A549 (cell line): ENCODE results near the gene PDE7B. TPM values are rescaled to one million over a fixed set of nuclear protein-coding genes. Genes with fewer than 3 reads are reported as not detected.

ENCODE experiments used
- ATAC-seq, 2 experiments: fragments of 200-7000 bp in 1 of 2; fragments of >200 bp in 1 of 2; cut with Nextera tagmentation in 1 of 2; cut with Tn5 transposase in 1 of 2; 3 replicates each; pipeline versions ENCODE4 v1.8.0 to v1.9.1; 2018 to 2020; ENCODE audit warnings: mild to moderate bottlenecking in 1 of 2, moderate library complexity in 1 of 2
- CTCF ChIA-PET: fragments of 300-600 bp; sonication (Branson Sonifier 250); formaldehyde crosslinking; extraction: SDS; loops from one replicate; lab custom pipeline; 2021; ENCODE audit warnings: antibody characterized with exemption, inconsistent platforms; lab: Yijun Ruan, JAX
- POLR2A ChIA-PET: fragments of 350-600 bp; formaldehyde crosslinking; extraction: SDS; loops from one replicate; lab custom pipeline; 2021; ENCODE audit warnings: antibody characterized with exemption, inconsistent platforms; lab: Yijun Ruan, JAX
- DNase-seq, 2 experiments: peaks; one replicate each; pipeline versions ENCODE4 v3.0.0 to v3.0.0-alpha.2; 2011 to 2016; ENCODE audit warnings: low read depth in 1 of 2, low spot score in 1 of 2
- FAIRE-seq: peaks from 2 replicates; lab custom pipeline; 2011; peaks lifted over from hg19 to GRCh38; lab: Jason Lieb, UNC
- H3K27ac ChIP-seq, 2 experiments: fragments of >200 bp; sonication (Bioruptor Twin); formaldehyde crosslinking; 3 replicates each; pipeline ENCODE4 v1.5.1; 2016 to 2017
- H3K4me1 ChIP-seq: fragments of >200 bp; sonication (Bioruptor Twin); formaldehyde crosslinking; 3 replicates; pipeline ENCODE4 v1.6.1; 2016
- H3K4me2 ChIP-seq: fragments of >200 bp; sonication (Bioruptor Twin); formaldehyde crosslinking; 3 replicates; pipeline ENCODE4 v1.6.1; 2016
- H3K4me3 ChIP-seq: fragments of >200 bp; sonication (Bioruptor Twin); formaldehyde crosslinking; 3 replicates; pipeline ENCODE4 v1.5.1; 2016
- H3K9me3 ChIP-seq: fragments of >200 bp; sonication (Bioruptor Twin); formaldehyde crosslinking; 3 replicates; pipeline ENCODE4 v1.6.1; 2016
- CHD4 ChIP-seq: fragments of 200-600 bp; sonication (generic); IDR thresholded peaks from 2 replicates; pipeline ENCODE4 v1.6.1; 2016; ENCODE audit warnings: antibody characterized with exemption, mild to moderate bottlenecking, borderline replicate concordance
- E2F6 ChIP-seq: IDR thresholded peaks from 2 replicates; pipeline ENCODE4 v1.6.1; 2012; ENCODE audit warnings: low read depth, borderline replicate concordance
- EHMT2 ChIP-seq: fragments of 200-600 bp; sonication (generic); IDR thresholded peaks from 2 replicates; pipeline ENCODE4 v1.6.1; 2016; ENCODE audit warnings: antibody characterized with exemption, low read depth, mild to moderate bottlenecking, moderate library complexity
- EP300 ChIP-seq, 2 experiments: fragments of >200 bp; sonication (Bioruptor Twin); formaldehyde crosslinking; IDR thresholded peaks; 2 replicates in 1 of 2; 3 replicates in 1 of 2; pipeline ENCODE4 v1.6.1; 2016 to 2017
- FOXS1 ChIP-seq: fragments of 250-450 bp; sonication (Bioruptor Pico); IDR thresholded peaks from 2 replicates; pipeline ENCODE4 v1.5.0; 2020; ENCODE audit warnings: mild to moderate bottlenecking, moderate library complexity
- HOXA7 ChIP-seq: fragments of 250-450 bp; sonication (Bioruptor Pico); IDR thresholded peaks from 2 replicates; pipeline ENCODE4 v1.5.0; 2020; ENCODE audit warnings: mild to moderate bottlenecking, moderate library complexity
- HOXB13 ChIP-seq: fragments of 250-450 bp; sonication (Bioruptor Pico); IDR thresholded peaks from 2 replicates; pipeline ENCODE4 v1.5.0; 2020; ENCODE audit warnings: low read depth, mild to moderate bottlenecking, moderate library complexity
- JUN ChIP-seq, 2 experiments: fragments of >200 bp; sonication (Bioruptor Twin); formaldehyde crosslinking; IDR thresholded peaks; 2 replicates in 1 of 2; 3 replicates in 1 of 2; pipeline ENCODE4 v1.6.1; 2016 to 2017
- KDM5A ChIP-seq: fragments of 200-600 bp; sonication (generic); IDR thresholded peaks from 2 replicates; pipeline ENCODE4 v1.6.1; 2016; ENCODE audit warnings: antibody characterized with exemption, mild to moderate bottlenecking
- NFE2L2 ChIP-seq: fragments of 150-350 bp; conservative IDR thresholded peaks from 2 replicates; pipeline ENCODE4 v1.6.1; 2014; ENCODE audit warnings: low read length
- PHF8 ChIP-seq: fragments of 200-600 bp; sonication (generic); IDR thresholded peaks from 2 replicates; pipeline ENCODE4 v1.6.1; 2016; ENCODE audit warnings: low read depth, mild to moderate bottlenecking, antibody characterized with exemption, moderate library complexity, borderline replicate concordance
- RARB ChIP-seq: fragments of 250-450 bp; sonication (Bioruptor Pico); IDR thresholded peaks from 2 replicates; pipeline ENCODE4 v1.8.0; 2021; ENCODE audit warnings: mild to moderate bottlenecking, moderate library complexity
- TFCP2L1 ChIP-seq: fragments of 250-450 bp; sonication (Bioruptor Pico); IDR thresholded peaks from 2 replicates; pipeline ENCODE4 v1.5.0; 2021; ENCODE audit warnings: mild to moderate bottlenecking
- TP53 ChIP-seq: fragments of 250-450 bp; sonication (Bioruptor Pico); IDR thresholded peaks from 2 replicates; pipeline ENCODE4 v1.5.0; 2021; ENCODE audit warnings: mild to moderate bottlenecking, moderate library complexity
- USF2 ChIP-seq: fragments of 450-650 bp; IDR thresholded peaks from 2 replicates; pipeline ENCODE4 v1.6.1; 2014; ENCODE audit warnings: antibody characterized with exemption
- ZC3H11A ChIP-seq: fragments of 450-650 bp; IDR thresholded peaks from 2 replicates; pipeline ENCODE4 v1.6.1; 2014; ENCODE audit warnings: antibody characterized with exemption, mild to moderate bottlenecking
- ZNF302 ChIP-seq: fragments of 250-450 bp; sonication (Bioruptor Pico); IDR thresholded peaks from 2 replicates; pipeline ENCODE4 v1.9.0; 2021; ENCODE audit warnings: inconsistent platforms, mild to moderate bottlenecking, moderate library complexity
- ZSCAN20 ChIP-seq: fragments of 250-450 bp; sonication (Bioruptor Pico); IDR thresholded peaks from 2 replicates; pipeline ENCODE4 v1.8.0; 2022; ENCODE audit warnings: mild to moderate bottlenecking, moderate library complexity
- WGBS: methylation state at CpG from one replicate; pipeline ENCODE4 v1.1.6; 2017; ENCODE audit errors: missing lambda C conversion rate; 5-methylcytosine and 5-hydroxymethylcytosine counted together
- polyA plus RNA-seq, 4 experiments: library from polyadenylated mRNA; depleted of rRNA in 3 of 4; stranded (reverse); fragments of >200 nt; fragmentation: RNase III in 1 of 4; extraction: RNeasy Plus Mini Kit Qiagen cat#74134 plus additional on column Dnase treatment in 1 of 4; gene quantifications; 2 replicates in 3 of 4; 3 replicates in 1 of 4; pipeline ENCODE4 v1.2.3, GENCODE V29; 2011 to 2017
- TF ChIP-seq, protein P1 (sequence below): fragments of >200 bp; sonication (Bioruptor Twin); formaldehyde crosslinking; IDR thresholded peaks from 2 replicates; pipeline ENCODE4 v1.6.1; 2016
- TF ChIP-seq, protein P2 (sequence below): fragments of 250-450 bp; sonication (Bioruptor Pico); IDR thresholded peaks from 2 replicates; pipeline ENCODE4 v1.5.0; 2021; ENCODE audit warnings: mild to moderate bottlenecking, moderate library complexity, borderline replicate concordance
- TF ChIP-seq, protein P3 (sequence below): fragments of 200-600 bp; sonication (generic); IDR thresholded peaks from 2 replicates; pipeline ENCODE4 v1.6.1; 2016; ENCODE audit warnings: antibody characterized with exemption, mild to moderate bottlenecking, moderate library complexity
- TF ChIP-seq, protein P4 (sequence below): IDR thresholded peaks from 2 replicates; pipeline ENCODE4 v1.6.1; 2012
- TF ChIP-seq, protein P5 (sequence below): fragments of >200 bp; sonication (Bioruptor Twin); formaldehyde crosslinking; IDR thresholded peaks from 3 replicates; pipeline ENCODE4 v1.6.1; 2016

PDE7B gene
- polyA plus RNA-seq, 2 of the 4 experiments (the other 2 are of a cell fraction), result 6.6 to 13.8 TPM

GRCh38 chr6:136210398-136211165 lies 359.1 kb downstream of the PDE7B start:
- DNase-seq (no peak), FAIRE-seq (no peak), ATAC-seq (no peak)
- Histone ChIP-seq H3K9me3 (no peaks in the 10 kb centered on the region), H3K27ac (no peak overlapping the region), H3K4me1 (no peaks in the 10 kb centered on the region), H3K4me3 (no peak overlapping the region), H3K4me2 (no peak overlapping the region)
- CTCF ChIA-PET, result interaction anchor here (0.8 kb wide), 1 partner anchor 16 kb away, joined by 3 read pairs; no protein-coding TSS in a partner anchor
- 83% methylated on average over 13 of the region's 13 CpGs for WGBS
- POLR2A ChIA-PET, result no interaction called here
- TF ChIP-seq KDM5A, result no peak
- no peak for TF ChIP-seq ZC3H11A
- TF ChIP-seq ZSCAN20 (CRISPR knock-in tag), result no peak
- TF ChIP-seq PHF8, result no peak
- no peak for TF ChIP-seq RARB (CRISPR knock-in tag)
- TF ChIP-seq EP300 (IDR thresholded peaks at IDR 0.05), result no peak
- no peak for TF ChIP-seq USF2
- TF ChIP-seq, protein P1, sequence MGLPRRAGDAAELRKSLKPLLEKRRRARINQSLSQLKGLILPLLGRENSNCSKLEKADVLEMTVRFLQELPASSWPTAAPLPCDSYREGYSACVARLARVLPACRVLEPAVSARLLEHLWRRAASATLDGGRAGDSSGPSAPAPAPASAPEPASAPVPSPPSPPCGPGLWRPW, result no peak
- TF ChIP-seq, protein P2, sequence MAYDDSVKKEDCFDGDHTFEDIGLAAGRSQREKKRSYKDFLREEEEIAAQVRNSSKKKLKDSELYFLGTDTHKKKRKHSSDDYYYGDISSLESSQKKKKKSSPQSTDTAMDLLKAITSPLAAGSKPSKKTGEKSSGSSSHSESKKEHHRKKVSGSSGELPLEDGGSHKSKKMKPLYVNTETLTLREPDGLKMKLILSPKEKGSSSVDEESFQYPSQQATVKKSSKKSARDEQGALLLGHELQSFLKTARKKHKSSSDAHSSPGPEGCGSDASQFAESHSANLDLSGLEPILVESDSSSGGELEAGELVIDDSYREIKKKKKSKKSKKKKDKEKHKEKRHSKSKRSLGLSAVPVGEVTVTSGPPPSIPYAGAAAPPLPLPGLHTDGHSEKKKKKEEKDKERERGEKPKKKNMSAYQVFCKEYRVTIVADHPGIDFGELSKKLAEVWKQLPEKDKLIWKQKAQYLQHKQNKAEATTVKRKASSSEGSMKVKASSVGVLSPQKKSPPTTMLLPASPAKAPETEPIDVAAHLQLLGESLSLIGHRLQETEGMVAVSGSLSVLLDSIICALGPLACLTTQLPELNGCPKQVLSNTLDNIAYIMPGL (CRISPR knock-in tag), result no peak
- no peak for TF ChIP-seq NFE2L2
- no peak for TF ChIP-seq TP53 (CRISPR knock-in tag)
- TF ChIP-seq, protein P3, sequence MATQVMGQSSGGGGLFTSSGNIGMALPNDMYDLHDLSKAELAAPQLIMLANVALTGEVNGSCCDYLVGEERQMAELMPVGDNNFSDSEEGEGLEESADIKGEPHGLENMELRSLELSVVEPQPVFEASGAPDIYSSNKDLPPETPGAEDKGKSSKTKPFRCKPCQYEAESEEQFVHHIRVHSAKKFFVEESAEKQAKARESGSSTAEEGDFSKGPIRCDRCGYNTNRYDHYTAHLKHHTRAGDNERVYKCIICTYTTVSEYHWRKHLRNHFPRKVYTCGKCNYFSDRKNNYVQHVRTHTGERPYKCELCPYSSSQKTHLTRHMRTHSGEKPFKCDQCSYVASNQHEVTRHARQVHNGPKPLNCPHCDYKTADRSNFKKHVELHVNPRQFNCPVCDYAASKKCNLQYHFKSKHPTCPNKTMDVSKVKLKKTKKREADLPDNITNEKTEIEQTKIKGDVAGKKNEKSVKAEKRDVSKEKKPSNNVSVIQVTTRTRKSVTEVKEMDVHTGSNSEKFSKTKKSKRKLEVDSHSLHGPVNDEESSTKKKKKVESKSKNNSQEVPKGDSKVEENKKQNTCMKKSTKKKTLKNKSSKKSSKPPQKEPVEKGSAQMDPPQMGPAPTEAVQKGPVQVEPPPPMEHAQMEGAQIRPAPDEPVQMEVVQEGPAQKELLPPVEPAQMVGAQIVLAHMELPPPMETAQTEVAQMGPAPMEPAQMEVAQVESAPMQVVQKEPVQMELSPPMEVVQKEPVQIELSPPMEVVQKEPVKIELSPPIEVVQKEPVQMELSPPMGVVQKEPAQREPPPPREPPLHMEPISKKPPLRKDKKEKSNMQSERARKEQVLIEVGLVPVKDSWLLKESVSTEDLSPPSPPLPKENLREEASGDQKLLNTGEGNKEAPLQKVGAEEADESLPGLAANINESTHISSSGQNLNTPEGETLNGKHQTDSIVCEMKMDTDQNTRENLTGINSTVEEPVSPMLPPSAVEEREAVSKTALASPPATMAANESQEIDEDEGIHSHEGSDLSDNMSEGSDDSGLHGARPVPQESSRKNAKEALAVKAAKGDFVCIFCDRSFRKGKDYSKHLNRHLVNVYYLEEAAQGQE, result no peak
- TF ChIP-seq FOXS1 (CRISPR knock-in tag), result no peak
- no peak for TF ChIP-seq E2F6
- TF ChIP-seq HOXB13 (CRISPR knock-in tag), result no peak
- TF ChIP-seq CHD4, result no peak

DNA sequence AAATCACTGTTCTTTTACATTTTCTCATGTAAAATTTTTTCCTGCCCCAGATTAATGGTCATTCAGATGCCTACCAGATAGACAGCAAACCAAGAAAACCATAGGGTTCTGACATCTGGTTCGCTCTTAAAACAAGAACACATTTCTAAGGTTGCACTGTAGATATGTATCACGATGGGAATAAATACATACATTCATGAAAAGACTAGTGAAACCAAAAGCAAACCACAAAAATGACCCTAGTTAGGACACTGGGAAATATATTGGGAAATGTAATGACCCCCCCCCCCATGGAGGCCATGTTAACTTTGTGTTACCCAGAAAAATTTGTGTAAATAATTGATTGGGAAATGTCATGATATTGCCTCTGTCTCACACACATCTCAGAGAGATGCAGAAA lies 361.1 kb downstream of the PDE7B start:
- Histone ChIP-seq H3K4me3 (no peak overlapping the region), H3K4me1 (no peaks in the 10 kb centered on the region), H3K27ac (no peak overlapping the region), H3K4me2 (no peak overlapping the region), H3K9me3 (no peaks in the 10 kb centered on the region)
- ChIA-PET CTCF (interaction anchor here (0.7 to 3.9 kb wide), 2 partner anchors 14 to 345 kb away, joined by 3 to 17 read pairs; no protein-coding TSS in a partner anchor), POLR2A (no interaction called here)
- FAIRE-seq, result no peak
- ATAC-seq, result no peak
- 89% methylated on average over 2 of the region's 2 CpGs for WGBS
- no peak for DNase-seq
- no peak for TF ChIP-seq ZC3H11A
- TF ChIP-seq, protein P4, sequence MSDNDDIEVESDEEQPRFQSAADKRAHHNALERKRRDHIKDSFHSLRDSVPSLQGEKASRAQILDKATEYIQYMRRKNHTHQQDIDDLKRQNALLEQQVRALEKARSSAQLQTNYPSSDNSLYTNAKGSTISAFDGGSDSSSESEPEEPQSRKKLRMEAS, result no peak
- no peak for TF ChIP-seq EHMT2
- no peak for TF ChIP-seq FOXS1 (CRISPR knock-in tag)
- TF ChIP-seq, protein P5, sequence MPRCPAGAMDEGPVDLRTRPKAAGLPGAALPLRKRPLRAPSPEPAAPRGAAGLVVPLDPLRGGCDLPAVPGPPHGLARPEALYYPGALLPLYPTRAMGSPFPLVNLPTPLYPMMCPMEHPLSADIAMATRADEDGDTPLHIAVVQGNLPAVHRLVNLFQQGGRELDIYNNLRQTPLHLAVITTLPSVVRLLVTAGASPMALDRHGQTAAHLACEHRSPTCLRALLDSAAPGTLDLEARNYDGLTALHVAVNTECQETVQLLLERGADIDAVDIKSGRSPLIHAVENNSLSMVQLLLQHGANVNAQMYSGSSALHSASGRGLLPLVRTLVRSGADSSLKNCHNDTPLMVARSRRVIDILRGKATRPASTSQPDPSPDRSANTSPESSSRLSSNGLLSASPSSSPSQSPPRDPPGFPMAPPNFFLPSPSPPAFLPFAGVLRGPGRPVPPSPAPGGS, result no peak
- TF ChIP-seq JUN (IDR thresholded peaks at IDR 0.05), result no peak
- TF ChIP-seq HOXA7, result no peak
- TF ChIP-seq USF2, result no peak
- TF ChIP-seq, protein P2 (CRISPR knock-in tag), result no peak
- TF ChIP-seq ZSCAN20 (CRISPR knock-in tag), result no peak
- no peak for TF ChIP-seq TFCP2L1
- no peak for TF ChIP-seq ZNF302 (CRISPR knock-in tag)
